Choroid plexus epithelial cell (primary cell): ENCODE data around the gene DPH1.
A peak's percentile ranks its signal among the peaks of the same experiment; 100 is the strongest.

Source experiments
- DNase-seq: peaks from one replicate; pipeline ENCODE4 v3.0.0-alpha.2; 2010; ENCODE audit warnings: low read depth
- H3K4me3 ChIP-seq: 2 replicates; pipeline ENCODE4 v1.5.1; 2011; ENCODE audit warnings: low read depth, mild to moderate bottlenecking, control low read depth, low read length, moderate library complexity
- TF ChIP-seq, protein P1 (sequence below): conservative IDR thresholded peaks from 2 replicates; pipeline ENCODE4 v1.5.1; 2011; ENCODE audit warnings: low read depth, mild to moderate bottlenecking, control low read depth, inconsistent platforms, low read length, moderate library complexity

Gene DPH1

DNA sequence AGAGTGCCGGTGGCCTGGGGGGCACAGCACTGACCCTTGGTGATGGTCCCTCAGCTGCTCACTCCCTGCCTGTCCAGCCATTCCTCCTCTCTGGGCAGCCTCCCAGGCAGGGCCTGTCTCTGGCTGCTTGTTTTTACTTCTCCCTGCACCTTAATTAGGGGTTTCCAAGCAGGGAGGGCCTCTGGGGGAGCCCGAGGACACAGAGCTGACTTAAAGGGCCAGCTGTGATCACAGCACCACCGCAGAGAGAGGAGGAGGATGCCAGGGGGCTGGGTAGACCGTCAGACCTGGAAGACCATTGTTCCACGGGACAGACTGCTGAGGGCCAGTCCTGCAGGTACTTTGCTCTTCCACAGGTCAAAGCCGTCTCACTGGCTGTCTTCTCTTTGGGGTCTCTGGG is 1.2 kb upstream of the DPH1 start:
- TF ChIP-seq, protein P1, sequence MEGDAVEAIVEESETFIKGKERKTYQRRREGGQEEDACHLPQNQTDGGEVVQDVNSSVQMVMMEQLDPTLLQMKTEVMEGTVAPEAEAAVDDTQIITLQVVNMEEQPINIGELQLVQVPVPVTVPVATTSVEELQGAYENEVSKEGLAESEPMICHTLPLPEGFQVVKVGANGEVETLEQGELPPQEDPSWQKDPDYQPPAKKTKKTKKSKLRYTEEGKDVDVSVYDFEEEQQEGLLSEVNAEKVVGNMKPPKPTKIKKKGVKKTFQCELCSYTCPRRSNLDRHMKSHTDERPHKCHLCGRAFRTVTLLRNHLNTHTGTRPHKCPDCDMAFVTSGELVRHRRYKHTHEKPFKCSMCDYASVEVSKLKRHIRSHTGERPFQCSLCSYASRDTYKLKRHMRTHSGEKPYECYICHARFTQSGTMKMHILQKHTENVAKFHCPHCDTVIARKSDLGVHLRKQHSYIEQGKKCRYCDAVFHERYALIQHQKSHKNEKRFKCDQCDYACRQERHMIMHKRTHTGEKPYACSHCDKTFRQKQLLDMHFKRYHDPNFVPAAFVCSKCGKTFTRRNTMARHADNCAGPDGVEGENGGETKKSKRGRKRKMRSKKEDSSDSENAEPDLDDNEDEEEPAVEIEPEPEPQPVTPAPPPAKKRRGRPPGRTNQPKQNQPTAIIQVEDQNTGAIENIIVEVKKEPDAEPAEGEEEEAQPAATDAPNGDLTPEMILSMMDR = peak; percentile 13
- no peak overlapping the region for H3K4me3 ChIP-seq

GRCh38 chr17:2030779-2031163 is 818 bp downstream of the DPH1 start:
- peak overlapping the region; percentile 100 for H3K4me3 ChIP-seq
- no peak for DNase-seq
- TF ChIP-seq, protein P1 = peak; percentile 83

More for the DNA sequence above, 1.2 kb upstream of the DPH1 start:
- no peak for DNase-seq

DNA sequence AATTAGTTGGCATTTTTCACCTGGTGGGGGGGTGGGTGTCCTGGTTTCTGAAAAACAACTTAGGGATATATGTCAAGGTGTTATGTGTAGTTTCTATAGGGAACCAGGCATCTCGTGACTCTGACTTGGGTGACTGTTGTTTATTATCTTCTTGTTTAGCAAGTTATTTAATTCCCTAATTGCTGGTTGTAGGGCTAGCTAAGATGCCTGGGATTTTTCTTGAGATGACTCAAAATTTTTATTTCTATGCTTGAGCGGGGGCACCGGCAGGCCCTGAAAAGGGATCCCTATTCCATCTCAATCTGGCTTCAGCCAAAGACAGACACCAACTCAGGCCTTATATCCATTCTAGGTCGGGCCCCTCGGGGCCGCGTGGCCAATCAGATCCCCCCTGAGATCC is 3.2 kb downstream of the DPH1 start:
- no peak overlapping the region for H3K4me3 ChIP-seq
- DNase-seq = no peak
- TF ChIP-seq, protein P1 = no peak

DNA sequence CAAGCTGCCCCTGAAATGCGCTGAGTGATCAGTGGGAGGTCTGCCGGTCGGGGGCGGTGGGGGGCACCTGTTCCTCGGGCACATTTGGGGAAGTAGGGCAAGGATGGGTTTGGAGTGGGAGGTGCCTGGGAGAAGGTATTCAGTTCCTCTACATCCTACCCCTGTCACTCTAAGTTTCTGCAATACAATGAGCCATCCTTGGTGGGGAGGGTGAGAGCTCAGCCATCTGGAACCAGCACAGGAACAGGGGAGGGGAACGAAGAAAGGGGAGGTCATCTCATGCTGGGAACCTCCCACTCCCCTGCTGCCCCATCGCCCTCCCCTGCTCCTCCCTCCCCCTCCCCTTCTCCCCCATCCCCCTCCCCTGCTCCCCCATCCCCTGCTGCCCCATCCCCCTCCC is 4.2 kb downstream of the DPH1 start:
- TF ChIP-seq, protein P1 = no peak
- no peak for DNase-seq
- H3K4me3 ChIP-seq = no peak overlapping the region

DNA sequence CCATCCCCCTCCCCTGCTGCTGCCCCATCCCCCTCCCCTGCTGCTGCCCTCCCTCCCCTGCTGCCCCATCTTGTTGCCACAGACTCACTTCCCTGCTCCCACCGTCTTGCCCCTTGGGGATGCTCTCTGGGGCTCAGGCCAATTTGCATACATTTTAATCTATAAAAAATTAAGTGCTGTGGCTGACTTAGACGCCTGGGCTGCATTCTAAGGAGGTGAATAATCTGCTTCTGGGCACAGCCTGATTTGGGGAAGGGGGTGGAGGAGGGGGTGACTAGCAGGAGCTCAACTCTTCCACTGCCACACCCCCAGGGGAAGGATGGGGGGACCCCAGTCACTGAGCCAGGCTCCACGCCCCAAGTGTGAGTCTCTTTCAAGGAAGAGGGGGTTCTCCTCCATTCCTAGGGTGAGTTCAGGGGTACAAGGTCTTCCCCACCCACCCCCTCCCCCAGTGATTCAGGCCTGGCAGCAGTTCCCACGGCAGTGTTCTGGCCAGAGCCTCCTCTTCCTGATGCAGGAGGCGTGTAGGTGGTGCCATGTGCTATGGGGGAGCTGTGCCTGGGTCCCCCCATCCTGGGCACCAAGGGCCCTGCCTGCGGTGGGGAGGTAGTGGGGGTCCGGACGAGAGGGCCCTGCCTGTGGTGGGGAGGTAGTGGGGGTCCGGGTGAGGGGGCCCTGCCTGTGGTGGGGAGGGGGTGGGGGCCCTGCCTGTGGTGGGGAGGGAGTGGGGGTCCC is 5.0 kb downstream of the DPH1 start:
- no peak for DNase-seq
- H3K4me3 ChIP-seq = no peak overlapping the region
- TF ChIP-seq, protein P1 = no peak

GRCh38 chr17:2035541-2036488 is 5.9 kb downstream of the DPH1 start:
- H3K4me3 ChIP-seq = no peak overlapping the region
- no peak for DNase-seq
- TF ChIP-seq, protein P1 = no peak
